DOHH2 (cell line): ENCODE data around the gene OLFM3.

Experiments
- CTCF ChIP-seq: fragments of 200-600 bp; sonication (generic); IDR thresholded peaks from one replicate; pipeline ENCODE4 v1.5.1; 2014; ENCODE audit warnings: antibody characterized with exemption, mild to moderate bottlenecking, low read depth, low read length; ENCODE audit not compliant: poor library complexity, severe bottlenecking
- EZH2phosphoT487 ChIP-seq: fragments of 200-600 bp; sonication (generic); IDR thresholded peaks from 2 replicates; pipeline ENCODE4 v1.6.1; 2017; ENCODE audit warnings: borderline replicate concordance, mild to moderate bottlenecking, antibody characterized with exemption, low read length, moderate library complexity, mixed read lengths

- no peak for TF ChIP-seq CTCF
- TF ChIP-seq EZH2phosphoT487 = no peak
Measured at GRCh38 chr1:101995984-101996745, 561 bp downstream of the OLFM3 start.
